CD14-positive monocyte (primary cell): Measurements from ENCODE around the gene OTOG. TPM values are rescaled to one million over a fixed set of nuclear protein-coding genes. Genes with fewer than 3 reads are reported as not detected.

ENCODE experiments used
- DNase-seq, 3 donors: peaks; one replicate each; pipeline ENCODE4 v3.0.0-alpha.2; 2011 to 2022
- H2AFZ ChIP-seq: 2 replicates; pipeline ENCODE4 v1.6.0; 2012; ENCODE audit warnings: mild to moderate bottlenecking, low read depth, low read length, inconsistent platforms; ENCODE audit not compliant: insufficient read depth, poor library complexity, severe bottlenecking
- H3K27ac ChIP-seq, 2 donors: 1 replicate in 1 of 2; 2 replicates in 1 of 2; pipeline ENCODE4 v1.5.1; 2012 to 2013; ENCODE audit warnings: low read length in 2 of 2, control low read depth in 1 of 2, inconsistent platforms in 1 of 2, low read depth in 1 of 2, mild to moderate bottlenecking in 1 of 2
- H3K27me3 ChIP-seq, 2 donors: one replicate each; pipeline versions ENCODE4 v1.6.0 to v1.6.1; 2011 to 2013; ENCODE audit warnings: low read length in 2 of 2; ENCODE audit not compliant: control insufficient read depth in 2 of 2, insufficient read depth in 2 of 2
- H3K36me3 ChIP-seq, 2 donors: replicated peaks in 1 of 2; 1 replicate in 1 of 2; 2 replicates in 1 of 2; pipeline versions ENCODE4 v1.5.1 to v1.6.1; 2012 to 2013; ENCODE audit warnings: low read length in 2 of 2, control low read depth in 1 of 2, inconsistent platforms in 1 of 2, mild to moderate bottlenecking in 1 of 2; ENCODE audit not compliant: insufficient read depth in 2 of 2, control insufficient read depth in 1 of 2
- H3K4me1 ChIP-seq, 2 donors: 1 replicate in 1 of 2; 2 replicates in 1 of 2; pipeline versions ENCODE4 v1.5.1 to v1.6.1; 2012 to 2013; ENCODE audit warnings: low read length in 2 of 2, control low read depth in 1 of 2, inconsistent platforms in 1 of 2, mild to moderate bottlenecking in 1 of 2, moderate library complexity in 1 of 2; ENCODE audit not compliant: insufficient read depth in 2 of 2, control insufficient read depth in 1 of 2
- H3K4me2 ChIP-seq: replicated peaks from 2 replicates; pipeline ENCODE3; 2012; ENCODE audit warnings: low read length, moderate library complexity, mild to moderate bottlenecking; ENCODE audit not compliant: poor library complexity, severe bottlenecking; ENCODE audit errors: extremely low read depth
- H3K4me3 ChIP-seq, 3 experiments: fragments of 200-600 bp in 1 of 3; sonication (generic) in 1 of 3; replicated peaks in 1 of 3; 1 replicate in 2 of 3; 2 replicates in 1 of 3; pipeline ENCODE4 v1.5.1; 2011 to 2013; ENCODE audit warnings: low read length in 3 of 3, mild to moderate bottlenecking in 3 of 3, control low read depth in 2 of 3, low read depth in 2 of 3, inconsistent platforms in 1 of 3, moderate library complexity in 1 of 3
- H3K79me2 ChIP-seq: 2 replicates; pipeline ENCODE4 v1.6.0; 2012; ENCODE audit warnings: mild to moderate bottlenecking, control low read depth, inconsistent platforms, low read length, moderate library complexity; ENCODE audit not compliant: insufficient read depth
- H3K9ac ChIP-seq: 2 replicates; pipeline ENCODE4 v1.6.0; 2017; ENCODE audit warnings: low read length, mild to moderate bottlenecking; ENCODE audit not compliant: insufficient read depth, poor library complexity, severe bottlenecking
- H3K9me3 ChIP-seq, 2 donors: replicated peaks in 1 of 2; 1 replicate in 1 of 2; 2 replicates in 1 of 2; pipeline versions ENCODE4 v1.5.1 to v1.6.1; 2012 to 2013; ENCODE audit warnings: low read length in 2 of 2, control low read depth in 1 of 2; ENCODE audit not compliant: control insufficient read depth in 1 of 2, insufficient read depth in 1 of 2
- H4K20me1 ChIP-seq: 2 replicates; pipeline ENCODE4 v1.6.0; 2012; ENCODE audit warnings: mild to moderate bottlenecking, low read length, control low read depth, moderate library complexity; ENCODE audit not compliant: insufficient read depth
- H3K27ac Mint-ChIP-seq, 7 donors: one replicate each; pipeline ENCODE4 v1.8.0; 2020; ENCODE audit warnings: mild to moderate bottlenecking in 7 of 7, mixed read lengths in 7 of 7, moderate library complexity in 6 of 7, inconsistent platforms in 2 of 7
- H3K27me3 Mint-ChIP-seq, 3 donors: one replicate each; pipeline ENCODE4 v1.8.0; 2021 to 2022; ENCODE audit warnings: low read depth in 3 of 3, mild to moderate bottlenecking in 3 of 3, mixed read lengths in 3 of 3, moderate library complexity in 3 of 3, inconsistent platforms in 1 of 3
- H3K36me3 Mint-ChIP-seq, 2 donors: one replicate each; pipeline ENCODE4 v1.8.0; 2020; ENCODE audit warnings: mixed read lengths in 2 of 2, inconsistent platforms in 1 of 2, mild to moderate bottlenecking in 1 of 2
- H3K4me1 Mint-ChIP-seq: one replicate; pipeline ENCODE4 v1.8.0; 2020; ENCODE audit warnings: mild to moderate bottlenecking, mixed read lengths
- H3K4me3 Mint-ChIP-seq, 2 donors: one replicate each; pipeline ENCODE4 v1.8.0; 2020; ENCODE audit warnings: mild to moderate bottlenecking in 2 of 2, mixed read lengths in 2 of 2, moderate library complexity in 1 of 2
- H3K9me3 Mint-ChIP-seq, 7 donors: one replicate each; pipeline ENCODE4 v1.8.0; 2020 to 2022; ENCODE audit warnings: mixed read lengths in 7 of 7, mild to moderate bottlenecking in 6 of 7, moderate library complexity in 6 of 7, inconsistent platforms in 2 of 7
- WGBS: methylation state at CpG from one replicate; pipeline ENCODE4 v1.1.5; 2013; ENCODE audit warnings: missing lambda C conversion rate; ENCODE audit not compliant: insufficient coverage; 5-methylcytosine and 5-hydroxymethylcytosine counted together
- intact Hi-C, 2 donors: fragments of 100-400 bp; cut with micrococcal nuclease; formaldehyde crosslinking; loops; one replicate each; pipeline versions ENCODE4 v1.15.0 to v1.15.1; 2023
- polyA plus RNA-seq, 3 donors: library from polyadenylated mRNA; depleted of rRNA in 1 of 3; unstranded in 2 of 3; stranded (reverse) in 1 of 3; fragments of 300-500 nt in 2 of 3; fragments of >200 nt in 1 of 3; fragmentation: Illumina TruSeq in 2 of 3; gene quantifications; 1 replicate in 2 of 3; 2 replicates in 1 of 3; pipeline ENCODE4 v1.2.3, GENCODE V29; 2012 to 2021
- TF ChIP-seq, protein P1 (sequence below): fragments of 200-600 bp; IDR thresholded peaks from one replicate; pipeline ENCODE4 v1.8.0; 2022; ENCODE audit warnings: antibody characterized with exemption, mild to moderate bottlenecking

OTOG gene
- polyA plus RNA-seq, 3 donors: not detected

DNA sequence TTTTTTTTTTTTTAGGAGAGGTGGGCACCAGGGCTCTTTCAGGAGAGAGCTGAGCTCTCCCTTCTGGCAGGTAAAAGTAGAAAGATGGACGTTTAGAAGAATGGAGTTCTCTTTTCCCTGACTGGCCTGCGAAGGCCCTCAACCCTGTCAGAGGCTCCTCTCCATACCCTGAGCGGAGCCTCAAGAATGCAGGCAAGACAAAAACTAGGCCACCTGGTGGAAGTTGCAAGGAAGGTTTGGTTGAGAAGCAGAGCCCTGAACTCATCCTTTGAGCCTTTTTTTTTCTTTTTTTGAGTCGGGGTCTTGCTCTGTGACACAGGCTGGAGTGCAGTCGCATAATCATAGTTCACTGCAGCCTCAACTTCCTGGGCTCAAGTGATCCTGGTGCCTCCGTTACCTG, 1.4 kb downstream of the OTOG start:
- intact Hi-C loops: no loop called here
- no peak overlapping the region for H3K4me2 ChIP-seq
- H3K4me1 ChIP-seq: peaks cover 0 to 6% of the 10 kb centered on the region in 2 donors
- no peak overlapping the region for H3K9ac ChIP-seq
- H3K79me2 ChIP-seq: no peaks in the 10 kb centered on the region
- H3K9me3 ChIP-seq: no peaks in the 10 kb centered on the region
- H3K36me3 ChIP-seq: no peaks in the 10 kb centered on the region
- Mint-ChIP-seq H3K4me1 (peaks cover 6% of the 10 kb centered on the region), H3K27ac (no peak overlapping the region), H3K4me3 (no peak overlapping the region), H3K27me3 (peaks cover 23 to 42% (median 30%) of the 10 kb centered on the region in 3 donors), H3K36me3 (no peaks in the 10 kb centered on the region), H3K9me3 (peaks cover 0 to 2% (median 0%) of the 10 kb centered on the region in 7 donors)
- no peak overlapping the region for H2AFZ ChIP-seq
- no peak overlapping the region for H3K4me3 ChIP-seq
- H3K27me3 ChIP-seq: peaks cover 0 to 9% of the 10 kb centered on the region in 2 donors
- H4K20me1 ChIP-seq: no peaks in the 10 kb centered on the region
- no peak for DNase-seq
- TF ChIP-seq, protein P1, sequence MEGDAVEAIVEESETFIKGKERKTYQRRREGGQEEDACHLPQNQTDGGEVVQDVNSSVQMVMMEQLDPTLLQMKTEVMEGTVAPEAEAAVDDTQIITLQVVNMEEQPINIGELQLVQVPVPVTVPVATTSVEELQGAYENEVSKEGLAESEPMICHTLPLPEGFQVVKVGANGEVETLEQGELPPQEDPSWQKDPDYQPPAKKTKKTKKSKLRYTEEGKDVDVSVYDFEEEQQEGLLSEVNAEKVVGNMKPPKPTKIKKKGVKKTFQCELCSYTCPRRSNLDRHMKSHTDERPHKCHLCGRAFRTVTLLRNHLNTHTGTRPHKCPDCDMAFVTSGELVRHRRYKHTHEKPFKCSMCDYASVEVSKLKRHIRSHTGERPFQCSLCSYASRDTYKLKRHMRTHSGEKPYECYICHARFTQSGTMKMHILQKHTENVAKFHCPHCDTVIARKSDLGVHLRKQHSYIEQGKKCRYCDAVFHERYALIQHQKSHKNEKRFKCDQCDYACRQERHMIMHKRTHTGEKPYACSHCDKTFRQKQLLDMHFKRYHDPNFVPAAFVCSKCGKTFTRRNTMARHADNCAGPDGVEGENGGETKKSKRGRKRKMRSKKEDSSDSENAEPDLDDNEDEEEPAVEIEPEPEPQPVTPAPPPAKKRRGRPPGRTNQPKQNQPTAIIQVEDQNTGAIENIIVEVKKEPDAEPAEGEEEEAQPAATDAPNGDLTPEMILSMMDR: no peak
- WGBS: 91% methylated on average over 3 of the region's 6 CpGs
- H3K27ac ChIP-seq: no peak overlapping the region

DNA sequence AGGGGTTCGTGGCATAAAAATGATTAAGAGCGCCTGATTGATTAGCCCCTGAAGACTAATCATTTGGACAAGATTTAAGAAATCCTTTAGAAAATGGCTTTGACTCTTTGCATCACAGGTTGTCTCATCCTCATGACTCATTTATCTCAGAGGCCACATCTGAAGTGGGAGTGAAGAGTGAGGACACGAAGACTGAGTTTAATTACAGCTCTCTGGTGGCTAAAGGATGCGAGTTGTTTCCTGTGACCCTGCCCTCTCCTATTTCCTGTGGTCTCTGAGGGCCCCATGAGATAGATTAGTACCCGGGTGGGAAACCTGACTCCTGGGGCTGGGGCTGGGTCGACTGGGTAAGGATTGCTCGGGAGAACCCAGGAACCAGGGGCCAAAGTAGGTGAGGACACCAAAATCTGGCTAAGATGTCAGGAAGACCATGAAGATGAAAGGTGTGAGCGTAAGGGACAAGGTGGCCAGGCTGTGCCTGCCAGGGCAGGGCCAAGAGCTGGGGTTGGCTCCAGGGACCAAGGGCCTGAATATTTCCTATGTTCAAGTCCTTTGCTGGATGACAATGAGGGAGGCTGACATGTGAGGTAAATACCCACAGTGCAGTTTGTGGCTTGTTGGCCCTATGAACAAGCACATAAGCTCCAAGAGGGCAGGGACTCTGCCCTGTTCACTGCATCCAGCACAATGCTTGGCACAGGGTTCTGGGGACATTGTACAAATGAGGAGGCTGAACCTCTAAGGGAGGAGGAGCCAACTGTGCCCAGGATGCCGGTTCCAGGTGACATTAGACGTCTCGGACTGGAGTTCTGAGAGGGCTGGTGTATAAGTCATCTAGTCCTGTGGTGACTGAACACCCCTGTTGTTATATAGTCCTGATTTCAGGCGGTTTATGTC, 3.6 kb downstream of the OTOG start:
- peaks cover 0 to 2% (median 0%) of the 10 kb centered on the region in 7 donors for H3K9me3 Mint-ChIP-seq
- intact Hi-C loops: no loop called here
- Histone ChIP-seq H3K79me2 (no peaks in the 10 kb centered on the region), H3K27ac (no peak overlapping the region), H3K4me2 (no peak overlapping the region), H3K36me3 (no peaks in the 10 kb centered on the region), H2AFZ (no peak overlapping the region), H3K4me1 (no peaks in the 10 kb centered on the region), H3K9me3 (no peaks in the 10 kb centered on the region), H3K4me3 (no peak overlapping the region), H3K27me3 (peaks cover 0 to 2% of the 10 kb centered on the region in 2 donors), H3K9ac (no peak overlapping the region), H4K20me1 (no peaks in the 10 kb centered on the region)
- peaks cover 18 to 28% (median 19%) of the 10 kb centered on the region in 3 donors for H3K27me3 Mint-ChIP-seq
- no peak overlapping the region for H3K27ac Mint-ChIP-seq
- TF ChIP-seq, protein P1: no peak
- no peak for DNase-seq
- no peaks in the 10 kb centered on the region for H3K36me3 Mint-ChIP-seq
- WGBS: 52% methylated on average over 9 of the region's 12 CpGs
- H3K4me1 Mint-ChIP-seq: no peaks in the 10 kb centered on the region
- H3K4me3 Mint-ChIP-seq: no peak overlapping the region
